Upper lobe of left lung (tissue), 4 donors: ENCODE data around the gene OGFR.

Experiments used
- CTCF ChIP-seq, 6 experiments: fragments of 450-650 bp in 4 of 6; fragments of 200-600 bp in 2 of 6; sonication (generic) in 2 of 6; IDR thresholded peaks; one replicate each; pipeline ENCODE4 v1.5.1; 2016 to 2019; ENCODE audit warnings: antibody characterized with exemption in 6 of 6
- POLR2A ChIP-seq, 4 donors: fragments of 450-650 bp; IDR thresholded peaks; one replicate each; pipeline ENCODE4 v1.5.1; 2016 to 2017; ENCODE audit warnings: antibody characterized with exemption in 4 of 4, mild to moderate bottlenecking in 2 of 4
- POLR2AphosphoS5 ChIP-seq, 2 donors: sonication (generic); formaldehyde crosslinking; IDR thresholded peaks; one replicate each; pipeline ENCODE4 v1.5.1; 2017; ENCODE audit warnings: antibody characterized with exemption in 2 of 2

GRCh38 chr20:62776035-62776691 is 28.5 kb upstream of the OGFR start:
- TF ChIP-seq CTCF (IDR thresholded peaks at IDR 0.05) (no peak), POLR2A (IDR thresholded peaks at IDR 0.05) (no peak), POLR2AphosphoS5 (IDR thresholded peaks at IDR 0.05) (no peak)
